SH-SY5Y (cell line): ENCODE measurements around the gene MECR.

Experiments used
- GATA2 ChIP-seq: IDR thresholded peaks from 2 replicates; pipeline ENCODE4 v1.6.1; 2011; ENCODE audit warnings: mild to moderate bottlenecking, low read depth, low read length
- GATA3 ChIP-seq: IDR thresholded peaks from 2 replicates; pipeline ENCODE4 v1.6.1; 2011; ENCODE audit warnings: low read depth, mild to moderate bottlenecking, low read length, moderate library complexity

MECR gene

GRCh38 chr1:29259802-29260441, 29.2 kb upstream of the MECR start:
- TF ChIP-seq GATA3 (no peak), GATA2 (no peak)

GRCh38 chr1:29258976-29259801, 28.5 kb upstream of the MECR start:
- no peak for TF ChIP-seq GATA2
- TF ChIP-seq GATA3, result no peak

DNA sequence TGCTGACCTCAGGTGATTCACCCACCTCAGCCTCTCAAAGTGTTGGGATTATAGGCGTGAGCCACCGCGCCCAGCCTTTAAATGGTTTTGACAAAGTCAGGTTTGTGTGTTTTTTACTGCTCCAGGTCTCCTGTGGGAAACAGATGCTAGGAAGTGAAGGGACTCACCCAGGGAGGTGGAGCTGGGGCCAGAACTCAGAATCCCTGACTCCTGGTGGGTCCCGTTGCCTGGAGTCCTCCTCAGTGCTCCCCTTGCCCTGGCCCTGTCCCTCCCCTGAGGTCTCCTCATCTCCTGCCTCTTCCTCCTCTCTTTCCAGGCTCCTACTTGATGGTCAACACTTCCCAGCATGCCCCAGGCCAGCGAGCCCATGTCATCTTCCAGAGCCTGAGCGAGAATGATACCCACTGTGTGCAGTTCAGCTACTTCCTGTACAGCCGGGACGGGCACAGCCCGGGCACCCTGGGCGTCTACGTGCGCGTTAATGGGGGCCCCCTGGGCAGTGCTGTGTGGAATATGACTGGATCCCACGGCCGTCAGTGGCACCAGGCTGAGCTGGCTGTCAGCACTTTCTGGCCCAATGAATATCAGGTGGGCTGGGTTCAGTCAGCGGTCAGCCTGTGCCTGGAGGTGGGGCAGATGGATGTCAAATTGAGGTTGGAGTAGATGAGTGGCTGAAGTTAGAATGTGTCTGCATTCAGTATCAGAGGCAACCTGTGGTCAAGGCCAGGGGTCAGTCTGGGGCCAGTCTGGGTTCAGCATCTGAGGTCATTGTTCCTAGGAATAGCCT, 27.6 kb upstream of the MECR start:
- no peak for TF ChIP-seq GATA3
- no peak for TF ChIP-seq GATA2

DNA sequence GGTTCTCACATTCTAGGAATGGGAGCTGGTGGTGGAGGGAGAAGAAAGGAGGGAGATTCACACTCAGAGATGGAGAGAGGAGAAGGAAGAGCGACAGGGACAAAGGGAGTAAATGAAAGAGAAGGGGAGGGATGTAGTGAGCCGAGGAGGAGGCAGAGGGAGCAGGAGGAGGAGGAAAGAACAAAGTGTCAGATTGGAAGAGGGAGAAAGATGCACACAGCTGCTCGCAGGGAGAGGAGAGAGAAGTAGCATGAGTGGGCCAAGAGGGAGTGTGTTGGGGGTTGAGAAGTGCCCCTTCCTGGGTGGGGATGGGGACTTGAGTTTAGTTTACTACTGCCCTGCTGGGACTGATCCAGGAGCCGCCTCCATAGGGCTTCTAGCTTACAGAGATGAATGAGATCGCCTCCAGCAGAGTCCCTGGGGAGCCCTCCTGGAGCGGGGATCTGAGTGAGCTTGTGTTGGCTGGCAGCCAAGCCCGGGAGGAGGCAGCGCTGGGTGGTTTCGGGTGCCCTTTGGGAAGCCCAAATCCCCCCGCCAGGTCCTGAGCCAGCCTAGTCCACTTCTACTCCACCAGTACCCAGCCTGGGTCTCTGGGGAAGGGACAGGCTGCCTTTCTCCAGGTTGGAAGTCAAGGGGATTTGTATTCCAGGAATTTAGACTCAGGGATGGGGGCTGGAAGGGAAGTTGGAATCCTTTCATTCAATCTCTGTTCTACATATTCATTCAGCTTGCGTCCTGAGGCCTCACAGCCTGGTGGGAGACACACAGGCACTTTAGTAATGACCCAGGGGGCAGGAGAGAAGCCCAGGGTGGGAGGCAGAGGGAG, 26.5 kb upstream of the MECR start:
- TF ChIP-seq GATA2, result no peak
- no peak for TF ChIP-seq GATA3

DNA sequence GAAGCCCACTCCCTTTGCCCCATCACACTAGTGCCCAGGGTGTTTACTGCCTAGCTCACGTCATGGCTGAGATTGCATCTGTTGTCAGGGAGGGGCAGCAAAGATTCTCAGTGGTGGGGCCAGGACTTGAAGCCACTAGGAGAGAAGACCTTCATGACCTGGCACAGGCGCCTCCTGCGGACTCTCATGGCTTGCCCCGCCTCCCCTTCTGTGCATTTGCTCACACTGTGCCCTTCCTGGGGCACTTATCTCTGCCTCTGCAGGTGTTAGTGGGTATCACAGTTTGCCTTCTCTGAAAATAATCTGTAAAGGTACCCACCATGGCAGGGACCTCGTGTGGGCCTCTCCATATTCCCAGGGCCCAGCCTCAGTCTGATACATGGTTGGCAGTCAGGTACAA, 25.7 kb upstream of the MECR start:
- TF ChIP-seq GATA2, result no peak
- TF ChIP-seq GATA3, result no peak

GRCh38 chr1:29255134-29255666, 24.5 kb upstream of the MECR start:
- TF ChIP-seq GATA3 (no peak), GATA2 (no peak)

- TF ChIP-seq GATA2, result no peak
- no peak for TF ChIP-seq GATA3
These were observed 23.6 kb upstream of the MECR start for GRCh38 chr1:29254346-29254745.

DNA sequence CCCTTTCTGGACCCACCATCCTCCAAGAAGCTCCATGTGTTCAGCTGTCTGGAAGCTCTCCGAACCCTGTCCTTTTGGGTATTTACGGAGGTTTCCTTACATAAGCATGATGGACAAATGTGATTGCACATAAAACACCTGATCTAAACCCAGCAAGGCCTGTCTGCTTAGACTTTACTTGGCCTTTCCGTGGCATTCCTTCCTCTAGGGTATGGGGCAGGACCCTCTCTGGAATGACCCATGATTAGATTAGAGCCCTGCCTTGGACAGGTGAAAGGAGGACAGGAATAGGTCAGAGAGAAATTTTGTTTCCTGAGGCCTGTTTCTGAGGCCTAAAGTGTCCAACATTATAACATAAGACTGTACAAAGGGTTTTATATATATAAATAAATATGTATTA, 22.4 kb upstream of the MECR start:
- TF ChIP-seq GATA3, result no peak
- TF ChIP-seq GATA2, result no peak

DNA sequence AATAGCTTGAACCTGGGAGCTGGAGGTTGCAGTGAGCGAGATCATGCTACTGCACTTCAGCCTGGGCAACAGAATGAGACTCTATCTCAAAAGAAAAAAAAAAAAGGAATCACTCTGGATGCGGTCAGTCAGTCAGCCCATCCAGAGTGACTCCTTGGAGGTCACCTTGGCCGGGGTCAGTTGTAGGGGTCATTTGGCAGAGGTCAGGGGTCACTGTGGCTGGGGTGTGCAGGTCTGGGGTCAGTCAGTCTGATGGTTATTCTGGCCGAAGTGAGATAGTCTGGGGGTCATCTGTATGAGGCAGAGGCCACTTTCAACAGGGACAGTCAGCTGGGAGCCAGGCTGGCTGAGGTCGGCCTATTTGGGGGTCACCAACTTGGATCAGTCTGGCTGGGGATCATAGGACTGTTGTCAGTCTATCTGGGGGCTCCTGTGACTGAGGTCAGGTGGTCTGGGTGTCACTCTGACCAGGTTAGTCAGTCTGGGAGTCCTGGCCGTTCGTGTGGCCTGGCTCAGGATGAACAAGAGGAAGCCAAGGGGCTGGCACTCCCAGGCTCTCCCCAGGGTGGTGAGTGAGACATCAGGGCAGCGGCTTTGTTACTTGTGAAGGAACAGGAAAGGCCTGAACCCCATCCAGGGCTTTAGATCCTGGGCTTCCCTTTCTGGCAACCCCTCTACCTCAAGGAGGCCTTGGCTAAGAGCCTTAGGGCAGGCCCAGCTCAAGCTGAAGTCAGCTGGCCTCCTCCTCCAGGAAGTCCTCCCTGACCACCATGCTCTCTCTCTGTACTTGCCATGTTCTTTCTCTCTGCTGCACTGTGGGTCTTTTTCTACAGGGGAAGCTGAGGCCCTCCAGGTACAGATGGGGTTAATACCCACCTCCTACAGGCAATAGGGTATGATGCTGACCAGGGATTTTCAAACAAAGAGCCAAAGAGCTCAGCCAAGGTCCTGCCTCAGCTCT, 20.7 kb upstream of the MECR start:
- TF ChIP-seq GATA3, result no peak
- TF ChIP-seq GATA2, result no peak

DNA sequence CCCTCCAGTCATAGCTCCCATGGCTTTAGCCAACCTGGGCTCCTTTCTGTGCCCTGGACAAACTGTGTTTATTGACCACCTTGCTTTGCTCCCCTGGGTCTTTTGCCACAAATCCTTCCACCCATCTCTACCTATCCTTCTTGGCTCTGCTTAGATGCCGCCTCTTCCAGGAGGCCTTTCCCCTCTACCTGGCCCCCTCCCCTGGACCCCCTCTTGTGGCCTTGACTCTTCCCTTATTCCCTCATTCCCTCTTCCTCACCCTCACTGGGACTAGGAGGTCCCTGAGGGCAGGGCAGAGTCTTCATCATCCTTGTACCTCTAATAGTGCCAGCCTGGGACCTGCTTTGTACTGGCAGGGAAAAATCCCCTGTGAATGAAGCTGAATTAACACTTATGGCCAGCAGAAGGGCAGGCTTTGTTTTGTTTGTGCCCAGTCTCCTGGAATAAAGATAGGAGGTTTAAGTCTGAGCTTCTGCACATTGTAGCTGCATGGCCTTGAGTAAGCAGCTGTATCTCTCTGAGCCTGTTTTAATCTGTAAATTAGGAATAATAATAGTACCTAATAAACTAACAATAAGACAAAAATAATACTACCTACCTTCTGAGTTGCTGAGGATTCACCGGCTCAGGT, 19.3 kb upstream of the MECR start:
- TF ChIP-seq GATA2 (no peak), GATA3 (no peak)

DNA sequence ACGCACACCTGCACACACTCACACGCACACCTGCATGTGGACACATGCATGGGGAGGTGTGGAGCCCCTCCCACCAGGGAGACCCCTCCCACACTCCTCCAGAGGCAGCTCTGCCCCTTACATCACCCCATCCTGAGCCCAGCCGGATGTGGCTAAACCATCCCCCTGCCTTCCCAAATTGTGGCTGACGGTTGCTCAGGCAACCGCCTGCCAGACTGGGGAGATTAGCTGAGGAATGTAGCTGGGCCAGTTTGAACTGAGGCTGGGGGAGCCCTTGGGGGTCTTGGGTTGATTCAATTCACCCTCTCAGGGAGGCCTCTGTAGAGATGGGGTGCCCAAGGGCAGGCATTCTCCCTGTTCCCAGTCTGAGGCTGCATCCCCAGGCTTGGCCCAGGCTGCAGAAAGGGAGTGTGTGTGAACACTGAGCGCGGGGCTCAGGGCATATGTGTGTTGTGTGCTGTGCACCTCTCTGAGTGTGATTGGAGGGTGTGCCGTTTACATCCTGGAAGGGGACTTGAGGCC, 18.5 kb upstream of the MECR start:
- no peak for TF ChIP-seq GATA3
- no peak for TF ChIP-seq GATA2

GRCh38 chr1:29248409-29248808, 17.7 kb upstream of the MECR start:
- TF ChIP-seq GATA2, result no peak
- no peak for TF ChIP-seq GATA3
